Fibroblast of skin of abdomen (primary cell): ENCODE measurements around the gene PRKCA.

Experiments used
- DNase-seq: peaks from one replicate; pipeline ENCODE4 v3.0.0-alpha.2; 2013

PRKCA gene

GRCh38 chr17:66778531-66779236, 476.3 kb downstream of the PRKCA start:
- no peak for DNase-seq

- DNase-seq = no peak
Measured at GRCh38 chr17:66779237-66779606, 476.8 kb downstream of the PRKCA start.

DNA sequence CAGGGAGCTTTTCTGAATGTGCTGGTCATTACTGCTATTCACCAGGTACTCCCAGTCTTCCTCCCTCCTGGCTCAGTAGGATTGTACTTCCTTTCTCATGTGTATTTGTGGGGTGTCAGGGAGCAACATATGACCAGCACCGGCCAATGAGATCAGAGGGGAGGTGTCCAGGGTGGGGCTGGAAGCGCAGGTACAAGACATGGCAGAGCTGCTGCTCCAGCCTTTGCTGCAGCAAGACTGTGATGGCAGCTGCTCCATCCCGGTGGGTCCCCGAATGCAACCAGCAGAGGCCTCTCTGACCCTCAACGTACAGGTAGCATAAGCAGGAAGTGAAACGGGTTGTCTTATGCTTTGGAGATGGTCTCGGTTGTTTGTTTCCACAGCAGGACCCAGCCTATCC, 478.7 kb downstream of the PRKCA start:
- no peak for DNase-seq

GRCh38 chr17:66782851-66783250, 480.4 kb downstream of the PRKCA start:
- DNase-seq = no peak

DNA sequence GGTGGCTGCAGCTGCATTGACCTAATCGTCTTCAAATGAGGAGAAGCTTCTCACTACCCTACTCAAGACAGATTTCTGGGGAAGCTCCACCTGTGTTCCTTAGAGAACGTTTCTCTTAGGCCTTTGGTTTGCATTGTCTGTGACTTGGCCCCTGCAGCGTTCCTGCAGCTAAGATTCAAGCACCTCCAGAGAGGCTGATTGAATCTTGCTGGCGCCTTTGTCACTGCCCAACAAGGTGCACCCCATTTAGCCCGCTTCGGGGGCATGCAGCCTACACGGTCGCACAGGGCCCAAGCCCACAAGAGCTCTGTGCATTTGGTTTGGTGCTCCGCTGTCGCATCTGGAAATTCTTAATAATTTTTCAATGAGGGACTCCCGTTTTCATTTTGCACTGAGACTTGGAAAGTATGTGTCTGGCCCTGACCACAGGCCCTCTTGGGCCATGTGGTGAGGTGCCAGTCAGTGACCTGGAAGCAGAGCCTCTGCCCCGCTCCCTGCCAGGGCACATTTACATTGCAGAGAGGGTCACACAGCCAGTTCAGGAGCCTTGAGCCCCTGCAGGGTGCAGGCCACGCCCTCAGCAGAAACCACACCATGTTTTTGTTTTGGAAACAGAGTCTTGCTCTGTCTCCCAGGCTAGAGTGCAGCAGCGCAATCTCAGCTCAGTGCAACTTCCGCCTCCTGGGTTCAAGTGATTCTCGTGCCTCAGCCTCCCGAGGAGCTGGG, 481.4 kb downstream of the PRKCA start:
- DNase-seq = no peak

- DNase-seq = no peak
Measured at GRCh38 chr17:66784621-66785364, 482.4 kb downstream of the PRKCA start.

- DNase-seq = no peak
Measured at GRCh38 chr17:66786107-66786506, 483.7 kb downstream of the PRKCA start.

DNA sequence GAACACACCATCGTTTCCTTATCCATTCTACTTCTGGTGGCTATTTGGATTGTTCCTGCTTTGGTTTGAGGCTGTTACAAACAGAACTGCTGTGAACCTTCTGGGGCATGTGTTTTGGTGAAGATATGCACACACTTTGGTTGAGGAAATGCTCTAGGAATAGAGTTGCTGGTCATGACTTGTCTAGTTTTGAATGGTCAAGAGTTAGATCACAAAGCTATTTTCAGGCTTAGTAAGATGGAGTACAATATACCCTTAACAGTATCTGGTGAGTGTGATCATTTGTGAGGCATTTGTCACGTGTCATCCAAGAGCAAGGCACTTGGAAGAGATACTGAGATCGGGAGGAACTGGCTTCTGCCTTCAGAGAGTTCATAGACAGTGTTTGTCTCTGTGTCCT, 485.5 kb downstream of the PRKCA start:
- no peak for DNase-seq

DNA sequence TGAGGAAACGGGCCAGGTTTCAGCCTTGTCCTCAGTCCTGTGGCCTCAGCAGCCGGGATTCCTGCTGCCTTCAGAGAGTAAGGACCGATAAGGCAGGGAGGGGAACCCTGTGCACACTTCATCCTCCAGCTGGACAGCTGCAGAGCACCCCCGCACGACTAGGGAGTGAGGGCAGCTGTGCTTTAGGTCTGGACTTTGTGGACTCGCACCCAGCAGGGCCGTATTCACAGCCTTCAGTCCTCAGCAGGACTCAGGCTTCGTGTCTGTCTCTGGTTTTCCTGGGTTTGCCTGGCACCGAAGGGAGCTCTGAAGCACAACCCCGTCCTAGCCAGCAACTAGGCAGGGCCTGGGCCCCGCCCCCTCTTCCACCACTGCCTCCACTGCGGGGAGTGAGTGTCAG, 486.7 kb downstream of the PRKCA start:
- DNase-seq = no peak

GRCh38 chr17:66789961-66790437, 487.6 kb downstream of the PRKCA start:
- DNase-seq = no peak

DNA sequence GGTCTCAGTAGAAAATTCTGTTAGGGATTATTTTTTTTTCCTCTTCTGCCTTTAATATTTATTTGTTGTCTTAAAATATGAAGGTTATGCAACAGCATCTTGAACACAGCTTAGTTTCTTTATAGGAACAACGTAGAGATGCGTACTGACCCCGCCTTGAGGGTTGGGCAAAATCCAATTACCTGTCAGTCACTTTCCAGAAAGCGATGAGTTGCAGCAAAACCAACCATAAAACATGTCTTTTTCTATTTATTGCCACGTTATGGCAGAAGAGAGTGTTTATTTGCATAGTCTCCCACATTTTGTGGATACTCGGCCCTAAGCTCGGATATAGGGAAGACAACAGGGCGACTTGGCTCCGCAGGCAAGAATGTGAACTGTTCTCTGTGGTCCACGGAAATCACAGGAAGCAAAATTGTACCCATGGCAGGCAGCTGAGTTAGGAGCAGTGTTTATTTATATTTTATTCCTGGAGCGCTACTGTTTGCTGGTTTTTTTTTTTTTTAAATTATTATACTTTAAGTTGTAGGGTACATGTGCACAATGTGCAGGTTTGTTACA, 488.2 kb downstream of the PRKCA start:
- DNase-seq = no peak

DNA sequence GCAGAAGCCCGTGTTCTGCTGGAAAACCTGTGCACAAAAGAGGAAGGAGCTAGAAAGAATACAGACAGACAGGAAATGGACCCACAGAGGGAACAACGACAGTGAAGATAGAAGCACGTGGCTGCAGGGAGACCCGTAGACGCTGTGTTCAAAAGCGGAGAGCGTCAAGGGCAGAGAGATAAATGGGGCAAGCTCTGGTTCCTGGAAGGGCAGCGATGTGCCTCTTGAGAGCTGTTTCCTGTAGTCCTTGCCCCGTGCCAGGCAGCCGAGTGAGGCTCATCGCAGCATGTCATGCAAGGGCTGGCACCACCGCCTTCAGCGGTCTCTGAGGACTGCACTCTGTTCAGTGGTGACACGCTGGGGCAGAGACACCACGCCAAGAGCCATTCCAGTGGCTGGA, 488.9 kb downstream of the PRKCA start:
- DNase-seq = no peak

GRCh38 chr17:66793814-66794213, 491.4 kb downstream of the PRKCA start:
- DNase-seq = no peak

- DNase-seq = no peak
Measured at GRCh38 chr17:66795486-66795885, 493.1 kb downstream of the PRKCA start.

DNA sequence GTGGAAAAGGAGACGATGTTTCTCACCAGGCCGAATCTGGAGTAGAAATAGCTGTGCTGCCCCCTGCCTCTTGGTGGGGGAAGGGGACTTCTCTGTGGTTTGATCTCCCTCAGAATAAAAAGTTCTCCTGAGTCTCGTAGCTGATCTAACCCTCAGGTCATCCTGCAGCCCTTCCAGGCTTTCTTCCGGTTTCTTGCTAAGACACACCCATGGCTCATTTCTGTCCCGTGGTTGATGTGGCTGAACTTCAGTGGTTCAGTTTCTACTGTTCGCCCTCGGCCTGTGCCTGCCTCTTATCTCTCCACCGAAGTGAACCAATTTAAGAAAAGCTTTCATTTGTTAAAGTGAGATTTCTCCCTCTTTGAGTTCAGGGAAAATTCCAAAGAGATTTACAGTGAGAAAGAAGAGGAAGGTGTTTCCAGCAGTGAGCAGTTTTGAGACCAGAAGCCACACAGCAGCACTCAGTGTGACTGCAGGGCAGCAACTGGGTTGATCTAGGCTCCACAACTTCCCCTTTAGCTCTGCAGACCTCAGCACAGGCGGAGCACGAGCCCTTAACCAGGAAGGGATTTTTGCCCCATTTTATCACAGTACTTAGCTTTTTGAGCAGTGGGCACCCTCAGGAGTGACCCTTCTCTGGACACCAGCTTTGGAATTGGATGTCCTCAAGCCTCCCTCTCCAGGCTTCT, 497.6 kb downstream of the PRKCA start:
- no peak for DNase-seq

DNA sequence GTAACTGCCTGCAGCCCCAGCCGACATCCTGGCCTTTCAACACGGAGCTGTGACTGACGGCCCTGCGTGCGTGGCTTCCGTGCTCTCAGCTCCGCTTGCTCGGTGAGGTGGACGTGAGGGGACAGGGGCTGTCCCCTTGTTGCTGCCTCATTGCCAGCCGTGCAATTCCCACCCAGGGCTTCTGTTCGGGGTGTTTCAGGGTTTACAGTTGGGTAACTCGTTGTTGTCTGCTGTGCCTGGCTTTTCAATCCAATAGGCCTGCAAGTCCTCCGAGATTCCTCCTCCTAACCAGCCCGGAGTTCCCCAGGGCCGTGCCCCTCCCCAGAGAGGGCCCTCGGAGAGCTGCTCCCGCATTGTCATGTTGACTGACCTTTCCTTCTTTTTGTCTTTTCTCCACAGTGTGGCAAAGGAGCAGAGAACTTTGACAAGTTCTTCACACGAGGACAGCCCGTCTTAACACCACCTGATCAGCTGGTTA, 501.1 kb downstream of the PRKCA start:
- no peak for DNase-seq

DNA sequence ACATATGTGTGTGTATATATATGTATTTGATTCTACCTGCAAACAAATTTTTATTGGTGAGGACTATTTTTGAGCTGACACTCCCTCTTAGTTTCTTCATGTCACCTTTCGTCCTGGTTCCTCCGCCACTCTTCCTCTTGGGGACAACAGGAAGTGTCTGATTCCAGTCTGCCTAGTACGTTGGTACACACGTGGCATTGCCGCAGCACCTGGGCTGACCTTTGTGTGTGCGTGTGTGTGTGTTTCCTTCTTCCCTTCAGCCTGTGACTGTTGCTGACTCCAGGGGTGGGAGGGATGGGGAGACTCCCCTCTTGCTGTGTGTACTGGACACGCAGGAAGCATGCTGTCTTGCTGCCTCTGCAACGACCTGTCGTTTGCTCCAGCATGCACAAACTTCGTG, 503.2 kb downstream of the PRKCA start:
- DNase-seq = no peak

- DNase-seq = no peak
Measured at GRCh38 chr17:66807182-66807581, 504.8 kb downstream of the PRKCA start.

DNA sequence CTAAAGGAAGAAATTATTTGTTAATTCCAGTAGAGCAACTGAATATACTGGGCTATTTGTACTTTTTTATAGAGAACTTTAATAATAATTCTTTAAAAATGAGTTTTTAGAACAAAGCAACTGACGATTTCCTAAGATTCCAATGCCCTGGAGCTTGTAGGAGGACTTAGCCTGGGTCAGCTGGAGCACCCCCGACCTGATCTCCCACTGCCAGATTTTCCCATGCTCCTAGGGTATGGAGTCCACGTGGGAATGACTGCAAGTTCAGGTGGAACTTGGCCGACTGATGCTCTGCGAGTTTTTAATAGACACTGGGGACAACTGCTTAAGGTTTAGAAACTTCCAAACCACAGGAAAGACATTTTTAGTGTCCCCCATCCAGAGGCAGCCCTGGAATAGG, 507.0 kb downstream of the PRKCA start:
- no peak for DNase-seq

DNA sequence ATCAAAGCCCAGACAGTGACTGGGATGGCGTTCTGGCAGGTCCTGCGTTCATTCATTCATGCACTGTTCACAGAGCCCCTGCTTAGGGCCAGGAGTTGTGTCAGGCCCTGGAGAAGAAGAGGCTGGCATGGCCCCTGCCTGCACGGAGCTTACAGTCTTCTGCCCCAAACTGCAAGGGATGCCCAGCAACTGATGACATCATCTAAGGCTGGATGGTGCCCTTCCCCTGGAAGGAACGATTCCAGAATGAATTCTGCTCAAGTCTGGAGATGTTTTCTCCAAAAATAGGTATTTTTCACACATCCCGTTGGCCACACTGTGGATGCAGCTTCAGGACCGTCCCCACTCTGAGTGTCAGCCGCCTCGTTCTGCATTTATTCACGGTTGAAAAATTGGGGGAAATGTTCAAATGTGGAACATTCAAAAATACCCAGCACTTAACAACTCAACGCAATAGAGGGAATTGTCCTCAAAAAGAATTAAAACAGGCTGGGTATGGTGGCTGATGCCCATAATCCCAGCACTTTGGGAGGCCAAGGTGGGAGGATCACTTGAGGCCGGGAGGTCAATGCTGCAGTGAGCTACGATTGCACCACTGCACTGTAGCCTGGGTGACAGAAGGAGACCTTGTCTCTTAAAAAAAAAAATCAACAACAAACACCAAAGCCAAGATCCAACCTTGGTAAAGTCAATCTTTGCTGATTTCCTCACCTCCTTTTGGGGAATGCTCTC, 508.7 kb downstream of the PRKCA start:
- DNase-seq = no peak

DNA sequence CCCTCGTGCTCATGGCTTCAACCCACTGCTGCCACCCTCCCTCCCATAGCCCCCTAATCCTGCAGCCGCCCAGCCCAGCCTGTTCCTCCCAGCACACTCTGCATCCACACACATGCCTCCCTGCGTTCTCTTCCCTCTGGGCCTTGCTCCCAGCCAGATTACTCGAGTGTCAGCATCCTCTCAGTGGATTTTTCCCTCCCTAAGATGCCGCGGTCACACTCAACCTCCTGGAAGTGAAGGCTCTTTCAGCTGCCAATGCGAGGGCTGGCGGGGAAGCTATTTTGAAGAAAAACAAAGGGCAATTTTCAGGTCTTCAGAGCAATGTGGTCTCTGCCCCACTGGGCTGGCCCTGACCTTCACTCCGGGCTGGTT, 509.3 kb downstream of the PRKCA start:
- no peak for DNase-seq

DNA sequence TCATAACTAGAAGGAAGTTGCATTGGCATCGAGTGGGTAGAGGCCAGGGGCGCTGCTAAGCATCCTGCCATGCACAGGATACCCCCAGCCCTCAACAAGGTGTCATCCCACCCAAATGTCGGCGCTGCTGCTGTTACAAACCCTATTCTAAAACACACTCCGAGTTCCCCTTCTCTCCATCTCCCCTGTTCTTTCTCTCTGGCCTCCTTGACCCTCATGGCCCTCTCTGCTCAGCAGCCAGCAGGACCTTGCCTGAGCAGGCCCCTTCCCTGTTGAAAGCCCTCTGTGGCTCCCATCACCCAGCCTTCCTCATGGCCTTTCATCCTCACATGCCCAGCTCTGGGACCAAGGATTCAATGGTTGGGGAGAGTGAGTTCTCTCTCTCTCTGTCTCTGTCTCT, 510.2 kb downstream of the PRKCA start:
- no peak for DNase-seq
